Right lung (tissue), 10 donors: Measurements from ENCODE around the gene TMX3. TPM values are rescaled to one million over a fixed set of nuclear protein-coding genes. Genes with fewer than 3 reads are reported as not detected.

ENCODE experiments used
- DNase-seq, 2 donors: peaks; one replicate each; pipeline ENCODE4 v3.0.0-alpha.2; 2013
- long read RNA-seq, 8 donors: transcript quantifications; one replicate each; lab custom pipeline, GENCODE V29; 2026
- polyA plus RNA-seq, 5 donors: library from polyadenylated mRNA; unstranded; fragments of 120-200 nt; gene quantifications; one replicate each; pipeline versions ENCODE4 v1.2.1 to v1.2.3, GENCODE V29; 2013; ENCODE audit warnings: inconsistent platforms in 1 of 5, low replicate concordance in 1 of 5; ENCODE audit not compliant: insufficient read length in 5 of 5, insufficient read depth in 1 of 5

Gene TMX3, protein sequence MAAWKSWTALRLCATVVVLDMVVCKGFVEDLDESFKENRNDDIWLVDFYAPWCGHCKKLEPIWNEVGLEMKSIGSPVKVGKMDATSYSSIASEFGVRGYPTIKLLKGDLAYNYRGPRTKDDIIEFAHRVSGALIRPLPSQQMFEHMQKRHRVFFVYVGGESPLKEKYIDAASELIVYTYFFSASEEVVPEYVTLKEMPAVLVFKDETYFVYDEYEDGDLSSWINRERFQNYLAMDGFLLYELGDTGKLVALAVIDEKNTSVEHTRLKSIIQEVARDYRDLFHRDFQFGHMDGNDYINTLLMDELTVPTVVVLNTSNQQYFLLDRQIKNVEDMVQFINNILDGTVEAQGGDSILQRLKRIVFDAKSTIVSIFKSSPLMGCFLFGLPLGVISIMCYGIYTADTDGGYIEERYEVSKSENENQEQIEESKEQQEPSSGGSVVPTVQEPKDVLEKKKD
- 100 to 1,000 TPM in 2 of 5 donors, 10 to 100 TPM in 3; 54.0 to 107 (median 89.3) TPM for polyA plus RNA-seq
- long read RNA-seq, donor 1, full-length matches to known transcripts = 12 of 12 reads
- long read RNA-seq, donor 1, partial matches to known transcripts = 0 of 12 reads
- long read RNA-seq, donor 1, other reads (novel, unspliced or antisense) = 0 of 12 reads
- long read RNA-seq, donor 2, full-length matches to known transcripts = 4 of 4 reads
- long read RNA-seq, donor 2, partial matches to known transcripts = 0 of 4 reads
- long read RNA-seq, donor 2, other reads (novel, unspliced or antisense) = 0 of 4 reads
- long read RNA-seq, donor 3, full-length matches to known transcripts = 6 of 6 reads
- long read RNA-seq, donor 3, partial matches to known transcripts = 0 of 6 reads
- long read RNA-seq, donor 3, other reads (novel, unspliced or antisense) = 0 of 6 reads
- long read RNA-seq, donor 4, full-length matches to known transcripts = 6 of 6 reads
- long read RNA-seq, donor 4, partial matches to known transcripts = 0 of 6 reads
- long read RNA-seq, donor 4, other reads (novel, unspliced or antisense) = 0 of 6 reads
- long read RNA-seq, donor 5, full-length matches to known transcripts = 4 of 4 reads
- long read RNA-seq, donor 5, partial matches to known transcripts = 0 of 4 reads
- long read RNA-seq, donor 5, other reads (novel, unspliced or antisense) = 0 of 4 reads
- long read RNA-seq, donor 6, full-length matches to known transcripts = 13 of 13 reads
- long read RNA-seq, donor 6, partial matches to known transcripts = 0 of 13 reads
- long read RNA-seq, donor 6, other reads (novel, unspliced or antisense) = 0 of 13 reads
- long read RNA-seq, donor 7, full-length matches to known transcripts = 5 of 5 reads
- long read RNA-seq, donor 7, partial matches to known transcripts = 0 of 5 reads
- long read RNA-seq, donor 7, other reads (novel, unspliced or antisense) = 0 of 5 reads
- long read RNA-seq, donor 8, full-length matches to known transcripts = 4 of 4 reads
- long read RNA-seq, donor 8, partial matches to known transcripts = 0 of 4 reads
- long read RNA-seq, donor 8, other reads (novel, unspliced or antisense) = 0 of 4 reads

DNA sequence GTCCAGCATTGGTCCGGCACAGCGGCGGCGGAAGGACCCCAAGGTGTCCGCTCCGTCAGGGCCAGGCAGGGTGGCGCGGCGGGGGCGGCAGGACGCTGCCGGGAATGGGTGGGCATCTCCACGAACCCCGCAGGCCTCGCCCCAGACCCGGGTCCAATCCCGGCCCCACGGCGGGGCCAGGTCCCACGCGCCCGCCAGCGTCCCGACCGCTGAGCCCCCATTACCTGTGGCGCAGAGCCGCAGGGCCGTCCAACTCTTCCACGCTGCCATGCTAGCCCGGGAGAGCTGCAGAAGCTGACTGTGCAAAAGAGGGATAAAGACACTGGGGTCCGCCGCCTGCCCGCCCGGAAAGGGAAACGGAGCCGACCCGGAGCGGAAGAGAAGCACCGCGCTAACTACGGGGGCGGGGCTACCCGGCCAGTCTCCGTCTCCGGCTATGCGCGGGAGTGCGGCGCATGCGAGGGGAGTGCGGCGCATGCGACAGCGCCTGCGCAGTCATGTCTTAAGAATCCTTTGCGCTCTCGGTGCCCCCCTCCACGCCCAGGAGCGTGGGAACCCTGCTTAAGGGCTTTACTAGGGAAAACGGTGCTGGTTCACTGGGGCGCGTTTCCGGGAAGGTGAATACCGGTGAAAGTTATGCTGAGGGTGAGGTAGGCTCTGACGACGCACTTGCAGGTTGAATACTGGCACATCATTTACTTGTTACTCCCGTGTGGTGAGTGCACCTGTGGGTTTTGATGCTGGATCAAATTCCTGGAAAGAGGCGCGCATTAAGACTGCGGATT, at the start of gene TMX3:
Gene TMX3 (minus strand): TSS at position 397 of the 785 bp plus-strand sequence. CDS start 127 bp downstream, at position 270.
- peak; percentile 90 for DNase-seq

DNA sequence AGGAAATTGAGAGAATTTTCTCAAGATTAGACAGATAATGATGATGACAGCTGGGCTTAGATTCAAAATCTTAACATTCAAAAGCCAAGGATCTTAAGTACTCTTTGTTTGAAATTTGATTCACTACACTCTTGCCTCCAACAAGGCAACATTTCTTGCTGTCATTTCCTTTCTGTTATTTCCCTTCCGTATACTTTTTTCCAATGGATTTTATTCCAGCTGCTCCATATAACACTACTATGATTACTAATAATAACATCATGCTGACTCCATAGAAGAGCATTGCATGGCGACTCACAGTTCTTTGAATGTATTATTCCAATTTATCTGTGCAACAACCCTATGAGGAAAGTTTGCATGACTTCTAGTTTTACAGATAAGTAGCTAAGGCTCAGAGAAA, 49.1 kb upstream of the TMX3 start:
- DNase-seq = no peak

DNA sequence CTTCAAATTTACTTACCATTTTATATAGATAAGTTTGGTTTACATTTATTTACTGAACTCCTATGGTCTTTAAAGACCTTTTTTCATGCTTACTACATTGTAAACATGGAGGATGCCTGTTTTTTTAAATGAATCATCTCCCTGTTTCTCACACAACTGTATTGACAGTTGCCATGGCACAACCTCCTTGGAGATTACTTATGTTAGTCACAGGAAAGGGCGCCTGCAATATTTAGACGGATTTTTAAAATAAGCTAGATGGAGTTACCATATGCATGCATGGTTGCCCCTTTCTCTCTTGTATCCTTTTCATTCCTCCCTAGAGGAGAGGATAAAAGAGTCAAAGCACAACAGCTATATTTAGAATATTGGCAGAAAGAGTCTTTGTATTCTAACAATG, 48.2 kb upstream of the TMX3 start:
- no peak for DNase-seq

DNA sequence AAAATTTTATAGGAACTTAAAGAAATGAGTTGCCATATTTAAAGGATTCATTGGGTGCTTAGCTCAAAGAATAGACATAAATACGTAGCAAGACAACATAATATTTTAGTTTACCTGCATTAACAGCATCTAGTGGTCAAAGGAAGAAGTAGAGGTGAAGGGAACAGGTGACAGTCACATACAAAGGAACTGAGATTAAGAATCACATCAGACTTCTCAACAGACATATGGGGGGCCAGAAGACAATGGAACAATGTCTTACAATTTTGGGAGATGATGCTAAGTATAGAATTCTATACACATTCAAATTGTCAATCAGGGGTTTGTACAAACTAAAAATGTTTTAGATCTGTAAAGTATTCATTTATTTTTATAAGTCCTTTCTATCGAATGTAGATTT, 44.4 kb upstream of the TMX3 start:
- no peak for DNase-seq

DNA sequence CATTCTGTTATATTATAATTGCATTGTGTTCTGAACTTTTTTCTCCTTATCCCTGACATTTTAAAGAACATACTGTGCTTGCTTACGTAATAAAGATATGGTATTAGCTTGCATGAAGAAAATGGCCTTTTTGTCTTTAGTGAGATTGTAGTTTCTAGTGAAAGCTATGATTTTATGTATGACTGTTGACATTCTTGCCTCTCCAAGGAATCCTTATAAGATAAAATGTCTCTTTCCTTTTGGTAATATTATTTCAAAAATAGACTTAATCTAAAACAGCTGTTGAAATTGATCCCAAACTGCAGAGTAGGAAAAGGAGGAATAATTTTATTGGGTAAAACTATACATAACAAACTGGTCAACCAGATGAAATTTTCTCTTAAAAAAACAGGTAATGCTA, 42.2 kb upstream of the TMX3 start:
- no peak for DNase-seq

DNA sequence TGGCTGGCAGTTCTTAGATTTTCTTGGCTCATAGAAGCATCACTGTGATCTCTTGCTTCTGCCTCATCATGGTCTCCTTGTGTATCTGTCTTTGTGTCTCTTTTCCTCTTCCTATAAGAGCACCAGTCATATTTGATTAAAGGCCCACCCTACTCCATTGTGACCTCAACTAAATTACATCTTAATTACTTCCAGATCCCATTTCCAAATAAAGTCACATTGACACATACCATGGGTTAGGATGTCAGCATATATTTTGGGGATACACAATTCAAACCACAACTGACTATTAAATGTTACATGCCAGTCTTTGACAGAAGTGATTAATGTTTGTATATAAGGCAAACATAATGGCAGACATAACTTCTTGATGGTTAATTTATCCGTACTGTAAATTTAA, 27.3 kb upstream of the TMX3 start:
- no peak for DNase-seq

DNA sequence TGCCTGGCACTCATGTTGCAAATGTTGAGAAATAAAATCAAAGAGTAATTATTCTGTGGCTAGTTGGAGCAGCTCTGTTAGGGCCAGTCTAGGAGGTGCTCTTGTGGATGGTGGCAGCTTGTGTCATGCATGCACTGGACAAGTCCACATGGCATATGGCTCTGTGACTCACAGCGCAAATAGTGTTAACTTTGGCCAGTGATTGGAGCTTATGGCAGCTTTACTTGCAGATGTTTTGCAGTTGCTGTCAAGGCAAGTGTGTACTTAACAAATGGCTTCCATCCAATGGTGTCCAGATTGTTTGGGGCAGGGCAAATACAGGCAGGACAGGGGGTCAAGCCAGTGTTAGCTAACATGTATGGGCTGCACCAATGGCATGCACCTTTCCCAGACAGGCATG, 26.1 kb upstream of the TMX3 start:
- DNase-seq = no peak

DNA sequence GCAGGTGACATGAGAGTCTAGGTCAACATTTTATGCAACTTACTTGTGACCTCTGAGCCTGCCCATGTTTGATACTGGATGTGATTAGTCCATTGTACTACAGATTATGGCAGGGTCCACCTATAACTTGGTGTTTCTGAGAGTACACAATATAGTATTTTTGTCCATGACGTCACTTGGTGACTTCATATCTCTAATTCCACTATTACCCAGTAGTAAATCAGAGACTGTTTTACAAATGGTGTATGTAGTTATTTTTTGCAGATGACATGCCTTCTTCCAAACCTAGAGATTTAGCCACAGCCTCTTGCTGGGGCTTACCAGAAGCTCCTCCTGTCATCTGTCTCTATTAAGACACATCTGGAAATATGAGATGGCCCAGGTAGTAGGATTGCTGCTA, 24.6 kb upstream of the TMX3 start:
- no peak for DNase-seq

DNA sequence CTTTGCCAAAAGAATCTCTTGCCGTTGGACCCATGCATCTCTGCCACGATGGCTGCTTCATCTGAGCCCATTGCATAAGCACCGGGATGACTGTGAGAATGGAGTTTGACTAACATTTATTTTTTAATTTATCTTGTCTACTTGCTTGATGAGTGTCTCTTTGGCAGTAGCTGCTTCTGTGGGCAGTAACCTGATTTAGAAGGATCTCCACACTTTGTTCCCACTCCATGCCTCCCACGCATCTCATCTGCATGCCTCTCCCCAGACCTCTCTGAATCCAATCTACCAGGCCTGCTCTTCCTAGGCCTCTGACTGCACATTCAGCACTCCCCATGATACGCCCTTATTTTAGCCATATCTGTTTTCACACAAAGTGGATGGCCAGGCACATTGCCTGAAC, 23.7 kb upstream of the TMX3 start:
- no peak for DNase-seq

DNA sequence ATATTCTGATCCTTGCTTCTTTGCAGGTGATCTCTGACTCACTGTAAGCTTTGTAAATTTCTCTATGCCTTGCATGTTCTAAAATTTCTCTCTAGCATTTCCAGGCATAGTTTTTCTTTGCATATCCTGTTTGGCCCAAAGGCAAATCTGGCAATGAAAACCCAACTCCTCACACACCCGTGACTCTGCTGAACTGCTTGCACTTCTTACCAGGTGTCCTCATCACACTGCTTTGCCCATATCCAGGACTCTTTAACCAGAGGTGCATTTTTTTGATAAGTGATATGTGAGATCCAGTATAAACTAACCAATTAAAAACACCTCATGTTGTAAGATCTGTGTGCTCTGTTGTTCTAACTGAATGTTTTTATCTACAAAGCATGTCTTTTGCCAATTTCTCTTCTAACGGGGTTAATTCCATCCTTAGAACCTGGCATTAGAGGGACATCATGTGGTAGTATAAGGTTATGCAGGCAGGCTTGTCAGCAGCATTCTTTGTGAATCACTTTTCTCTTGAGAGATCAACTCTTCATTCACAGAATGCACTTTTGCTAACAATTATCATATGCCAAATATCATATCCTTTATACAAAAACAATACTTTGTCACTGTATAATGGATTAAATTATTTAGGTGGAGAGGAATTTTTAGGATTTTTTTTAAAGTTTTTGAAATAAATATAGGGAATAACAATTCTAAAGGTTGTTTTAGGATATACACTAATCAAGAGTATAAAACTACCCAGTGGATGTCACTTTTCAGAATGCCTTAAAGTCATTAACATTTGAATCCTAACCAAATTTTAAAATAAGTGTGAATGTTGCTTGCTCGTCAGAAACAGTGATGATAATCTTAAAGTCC, 20.8 kb upstream of the TMX3 start:
- peak; percentile 17 to 36 for DNase-seq

DNA sequence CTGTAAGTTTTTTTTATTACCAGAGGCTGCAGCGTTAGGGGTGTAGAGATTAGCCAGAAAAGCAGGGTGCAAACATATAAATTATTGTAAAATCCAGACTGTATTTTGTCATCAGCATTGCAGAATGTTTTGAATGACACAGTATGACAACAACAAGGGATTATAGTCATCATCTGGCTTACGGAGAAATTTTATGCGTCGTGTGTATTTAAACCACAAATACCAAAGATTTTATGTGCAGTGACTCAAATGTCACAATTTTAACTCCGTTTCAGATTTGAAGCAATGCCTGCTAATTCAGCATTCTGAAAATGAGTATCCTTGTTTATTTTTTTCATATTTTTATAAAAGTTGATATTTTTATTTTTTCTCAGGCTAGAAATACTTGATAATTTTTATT, 19.4 kb upstream of the TMX3 start:
- no peak for DNase-seq

DNA sequence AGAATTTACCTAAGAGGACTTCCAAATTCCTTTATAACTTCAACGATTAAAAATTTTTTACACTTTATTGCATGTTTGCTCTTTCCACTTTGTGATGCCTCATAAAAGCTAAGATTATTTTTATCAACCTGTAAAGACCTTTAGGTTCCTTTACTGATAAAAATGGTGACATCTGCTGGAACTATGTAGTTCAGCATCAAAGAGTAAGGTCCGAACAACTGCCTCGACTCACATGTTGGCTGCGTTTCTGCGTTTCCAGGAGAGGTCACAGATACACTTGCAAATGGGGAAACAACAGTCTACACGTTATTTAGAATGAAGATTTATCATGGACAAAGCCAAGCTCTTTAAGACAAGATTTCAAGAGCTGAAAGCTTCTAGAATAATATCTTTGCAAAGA, 18.8 kb upstream of the TMX3 start:
- no peak for DNase-seq

DNA sequence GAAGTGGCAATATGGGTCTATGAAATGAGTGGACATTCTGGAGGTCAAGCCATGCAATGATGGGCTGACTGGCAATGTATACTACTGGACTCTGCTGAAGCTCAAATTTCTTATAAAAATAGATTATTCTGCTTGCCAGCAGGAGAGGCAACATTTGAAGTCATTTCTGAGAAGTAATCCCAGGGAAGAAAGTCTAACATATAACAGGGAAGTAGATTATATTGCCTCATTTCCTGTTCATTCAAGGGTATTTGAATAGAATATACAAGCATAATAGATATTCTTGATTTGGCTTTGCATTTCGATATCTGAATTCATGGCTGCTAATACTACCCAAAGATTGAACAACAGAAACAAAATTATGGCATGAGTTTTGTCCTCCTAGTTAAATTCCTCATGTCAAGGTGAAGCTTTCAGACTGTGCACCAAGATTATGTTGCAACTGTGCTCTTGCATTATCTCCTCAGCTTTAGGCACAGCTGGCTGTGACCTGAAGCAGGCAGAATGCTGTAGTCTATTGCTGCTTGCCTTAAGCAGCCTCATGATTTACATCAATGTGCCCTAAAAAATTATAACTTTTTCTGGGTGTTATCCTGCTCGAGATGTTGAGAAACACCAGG, 13.3 kb upstream of the TMX3 start:
- DNase-seq = no peak

DNA sequence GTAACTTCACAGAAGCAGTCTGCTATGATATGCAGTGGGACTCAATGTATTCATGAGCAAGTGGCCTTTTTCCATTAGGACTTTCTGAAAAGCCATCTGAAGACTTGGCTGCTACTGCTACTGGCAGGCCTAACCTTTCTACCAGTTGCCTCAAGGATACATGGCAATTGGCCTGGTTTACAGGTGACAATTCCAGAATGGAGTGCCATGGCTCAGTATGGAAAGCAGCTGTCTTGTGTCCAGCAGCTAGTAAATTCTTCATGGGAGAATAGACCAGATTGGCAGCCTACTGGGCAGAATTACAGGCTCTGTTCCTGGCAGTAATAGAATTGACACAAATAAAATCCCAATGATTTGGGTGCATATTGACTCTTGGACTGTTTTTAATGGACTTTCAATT, 12.6 kb upstream of the TMX3 start:
- DNase-seq = no peak

DNA sequence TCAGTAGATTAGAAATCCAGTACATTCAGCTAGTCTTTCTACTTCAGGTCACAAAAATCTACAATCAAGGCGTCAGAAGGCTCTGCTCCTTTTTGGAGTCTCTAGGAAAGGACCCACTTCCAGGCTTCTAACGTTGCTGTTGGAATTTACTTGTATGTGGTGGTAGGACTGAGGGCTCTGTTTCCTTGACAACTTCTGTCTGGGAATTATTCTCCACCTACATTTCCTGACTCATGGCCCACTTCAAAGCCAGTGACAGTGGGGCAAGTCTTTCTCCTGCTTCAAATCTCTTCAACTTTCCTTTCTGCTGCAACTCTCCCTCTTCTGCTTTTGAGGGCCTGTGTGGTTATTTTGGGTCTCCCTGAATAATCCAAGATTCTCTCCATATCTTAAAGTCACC, 10.4 kb upstream of the TMX3 start:
- DNase-seq = no peak

DNA sequence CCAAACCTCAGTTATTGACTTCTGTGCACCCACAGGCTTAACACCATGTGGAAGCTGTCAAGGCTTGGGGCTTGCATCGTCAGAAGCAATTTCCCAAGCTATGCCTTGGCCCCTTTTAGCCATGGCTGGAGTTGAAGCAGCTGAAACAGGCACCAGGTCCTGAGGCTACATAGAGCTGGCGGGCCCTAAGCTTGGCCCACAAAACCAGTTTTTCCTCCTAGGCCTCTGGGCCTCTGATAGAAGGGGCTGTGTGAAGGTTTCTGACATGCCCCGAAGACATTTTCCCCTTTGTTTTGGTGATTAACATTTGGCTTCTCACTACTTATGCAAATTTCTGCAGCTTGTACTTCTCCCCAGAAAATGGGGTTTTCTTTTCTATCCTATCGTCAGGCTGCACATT, 9.1 kb upstream of the TMX3 start:
- DNase-seq = no peak

DNA sequence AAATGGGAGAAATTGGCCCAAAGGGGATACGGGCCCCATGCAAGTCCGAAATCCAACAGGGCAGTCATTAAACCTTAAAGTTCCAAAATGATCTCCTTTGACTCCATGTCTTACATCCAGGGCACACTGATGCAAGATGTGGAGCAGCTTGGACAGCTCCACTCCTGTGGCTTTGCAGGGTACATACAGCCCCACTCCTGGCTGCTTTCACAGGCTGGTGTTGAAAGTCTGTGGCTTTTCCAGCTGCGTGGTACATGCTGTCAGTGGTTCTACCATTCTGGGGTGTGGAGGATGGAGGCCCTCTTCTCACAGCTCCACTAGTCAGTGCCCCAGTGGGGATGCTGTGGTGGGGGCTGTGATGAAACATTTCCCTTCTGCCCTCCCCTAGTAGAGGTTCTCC, 8.6 kb upstream of the TMX3 start:
- DNase-seq = no peak

DNA sequence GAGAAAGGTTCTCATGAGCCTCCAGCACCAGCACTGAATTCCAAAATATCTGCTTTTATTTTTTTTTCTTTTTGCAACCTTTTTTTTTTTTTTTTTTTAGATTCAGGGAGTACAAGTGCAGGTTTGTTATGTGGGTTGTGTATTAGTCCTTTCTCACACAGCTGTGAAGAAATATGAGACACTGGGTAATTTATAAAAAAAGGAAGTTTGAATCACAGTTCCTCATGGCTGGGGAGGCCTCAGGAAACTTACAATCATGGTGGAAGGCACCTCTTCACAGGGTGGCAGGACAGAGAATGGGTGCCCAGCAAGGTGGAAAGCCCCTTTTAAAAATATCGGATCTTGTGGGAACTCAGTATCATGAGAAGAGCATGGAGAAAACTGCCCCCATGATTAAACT, 7.9 kb upstream of the TMX3 start:
- no peak for DNase-seq
